DOHH2 (cell line): ENCODE measurements around the gene PITPNM1.

Source experiments
- H3F3A ChIP-seq: fragments of 200-600 bp; sonication (generic), shearing (Covaris generic); 2 replicates; pipeline ENCODE4 v1.6.0; 2016; ENCODE audit warnings: antibody characterized with exemption, mild to moderate bottlenecking; ENCODE audit not compliant: control insufficient read depth, insufficient read depth
- H3K27ac ChIP-seq: fragments of 200-600 bp; sonication (generic); 2 replicates; pipeline ENCODE4 v1.5.1; 2014; ENCODE audit warnings: low read depth, mild to moderate bottlenecking, low read length, moderate library complexity
- H3K27me3 ChIP-seq: fragments of 200-600 bp; sonication (generic); 2 replicates; pipeline ENCODE4 v1.6.1; 2014; ENCODE audit warnings: mild to moderate bottlenecking, low read length, mixed read lengths; ENCODE audit not compliant: control insufficient read depth
- H3K36me3 ChIP-seq: fragments of 200-600 bp; sonication (generic); 2 replicates; pipeline ENCODE4 v1.6.1; 2014; ENCODE audit warnings: mild to moderate bottlenecking, low read length, moderate library complexity, mixed read lengths; ENCODE audit not compliant: control insufficient read depth
- H3K4me1 ChIP-seq: fragments of 200-600 bp; sonication (generic); 2 replicates; pipeline ENCODE4 v1.6.1; 2014; ENCODE audit warnings: mild to moderate bottlenecking, low read length, mixed read lengths; ENCODE audit not compliant: control insufficient read depth
- H3K4me2 ChIP-seq: fragments of 200-600 bp; sonication (generic); 2 replicates; pipeline ENCODE4 v1.6.0; 2014; ENCODE audit warnings: mild to moderate bottlenecking, low read length, moderate library complexity
- H3K4me3 ChIP-seq: fragments of 200-600 bp; sonication (generic); 2 replicates; pipeline ENCODE4 v1.5.1; 2014; ENCODE audit warnings: mild to moderate bottlenecking, low read length, mixed read lengths
- H3K79me2 ChIP-seq: fragments of 200-600 bp; sonication (generic); 2 replicates; pipeline ENCODE4 v1.6.1; 2014; ENCODE audit warnings: mild to moderate bottlenecking, low read length, mixed read lengths; ENCODE audit not compliant: control insufficient read depth
- H3K9me2 ChIP-seq: fragments of 200-600 bp; sonication (generic); replicated peaks from 2 replicates; pipeline ENCODE4 v1.6.1; 2014; ENCODE audit warnings: mild to moderate bottlenecking, low read length, mixed read lengths; ENCODE audit not compliant: control insufficient read depth
- H3K9me3 ChIP-seq: fragments of 200-600 bp; sonication (generic); 2 replicates; pipeline ENCODE4 v1.6.1; 2014; ENCODE audit warnings: antibody characterized with exemption, low read length, mixed read lengths; ENCODE audit not compliant: control insufficient read depth, insufficient read depth
- H4K20me1 ChIP-seq: fragments of 200-600 bp; sonication (generic); 2 replicates; pipeline ENCODE4 v1.6.0; 2014; ENCODE audit warnings: low read depth, mild to moderate bottlenecking, antibody characterized with exemption, low read length, moderate library complexity; ENCODE audit not compliant: control insufficient read depth, insufficient read depth
- EZH2phosphoT487 ChIP-seq: fragments of 200-600 bp; sonication (generic); IDR thresholded peaks from 2 replicates; pipeline ENCODE4 v1.6.1; 2017; ENCODE audit warnings: borderline replicate concordance, mild to moderate bottlenecking, antibody characterized with exemption, low read length, moderate library complexity, mixed read lengths
- TF ChIP-seq, protein P1 (sequence below): fragments of 200-600 bp; sonication (generic); IDR thresholded peaks from one replicate; pipeline ENCODE4 v1.5.1; 2014; ENCODE audit warnings: antibody characterized with exemption, mild to moderate bottlenecking, low read depth, low read length; ENCODE audit not compliant: poor library complexity, severe bottlenecking

Gene PITPNM1

GRCh38 chr11:67502328-67502979, 2.7 kb downstream of the PITPNM1 start:
- no peaks in the 10 kb centered on the region for H3K9me3 ChIP-seq
- peaks cover 64% of the 10 kb centered on the region for H3K36me3 ChIP-seq
- H3K4me2 ChIP-seq = no peak overlapping the region
- no peak overlapping the region for H3K4me3 ChIP-seq
- no peak for TF ChIP-seq EZH2phosphoT487
- TF ChIP-seq, protein P1, sequence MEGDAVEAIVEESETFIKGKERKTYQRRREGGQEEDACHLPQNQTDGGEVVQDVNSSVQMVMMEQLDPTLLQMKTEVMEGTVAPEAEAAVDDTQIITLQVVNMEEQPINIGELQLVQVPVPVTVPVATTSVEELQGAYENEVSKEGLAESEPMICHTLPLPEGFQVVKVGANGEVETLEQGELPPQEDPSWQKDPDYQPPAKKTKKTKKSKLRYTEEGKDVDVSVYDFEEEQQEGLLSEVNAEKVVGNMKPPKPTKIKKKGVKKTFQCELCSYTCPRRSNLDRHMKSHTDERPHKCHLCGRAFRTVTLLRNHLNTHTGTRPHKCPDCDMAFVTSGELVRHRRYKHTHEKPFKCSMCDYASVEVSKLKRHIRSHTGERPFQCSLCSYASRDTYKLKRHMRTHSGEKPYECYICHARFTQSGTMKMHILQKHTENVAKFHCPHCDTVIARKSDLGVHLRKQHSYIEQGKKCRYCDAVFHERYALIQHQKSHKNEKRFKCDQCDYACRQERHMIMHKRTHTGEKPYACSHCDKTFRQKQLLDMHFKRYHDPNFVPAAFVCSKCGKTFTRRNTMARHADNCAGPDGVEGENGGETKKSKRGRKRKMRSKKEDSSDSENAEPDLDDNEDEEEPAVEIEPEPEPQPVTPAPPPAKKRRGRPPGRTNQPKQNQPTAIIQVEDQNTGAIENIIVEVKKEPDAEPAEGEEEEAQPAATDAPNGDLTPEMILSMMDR = no peak
- no peak overlapping the region for H3K27ac ChIP-seq
- no peaks in the 10 kb centered on the region for H3K27me3 ChIP-seq
- H3K79me2 ChIP-seq = peaks cover 45% of the 10 kb centered on the region
- peaks cover 6% of the 10 kb centered on the region; the same call in 1 of the 2 replicates for H4K20me1 ChIP-seq
- no peaks in the 10 kb centered on the region for H3K9me2 ChIP-seq
- H3F3A ChIP-seq = peaks cover 4% of the 10 kb centered on the region
- peaks cover 29% of the 10 kb centered on the region for H3K4me1 ChIP-seq

DNA sequence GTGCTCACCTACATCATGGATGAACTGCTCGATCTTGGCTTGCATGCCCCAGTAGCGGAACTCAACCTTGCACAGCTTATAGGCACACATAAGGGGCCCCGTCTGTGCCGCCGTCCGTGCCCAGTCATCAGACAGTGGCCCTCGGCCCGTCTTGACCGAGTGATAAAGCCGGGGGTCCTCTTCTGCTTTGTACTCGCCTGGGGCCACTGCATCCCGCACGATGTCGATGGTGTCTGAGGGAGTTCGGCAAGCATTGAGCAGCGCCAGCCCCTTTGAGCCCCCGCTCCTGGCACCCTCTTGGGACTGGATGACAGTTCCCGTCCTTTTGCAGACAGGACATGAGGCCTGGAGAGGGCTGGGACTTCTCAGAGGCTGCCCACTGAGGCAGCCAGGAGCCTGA, 3.3 kb downstream of the PITPNM1 start:
- no peaks in the 10 kb centered on the region for H3K9me2 ChIP-seq
- peaks cover 60% of the 10 kb centered on the region for H3K36me3 ChIP-seq
- H3K79me2 ChIP-seq = peaks cover 39% of the 10 kb centered on the region
- H3K27ac ChIP-seq = no peak overlapping the region
- H3K9me3 ChIP-seq = no peaks in the 10 kb centered on the region
- peaks cover 6% of the 10 kb centered on the region; the same call in 1 of the 2 replicates for H4K20me1 ChIP-seq
- peaks cover 24% of the 10 kb centered on the region for H3K4me1 ChIP-seq
- H3F3A ChIP-seq = peaks cover 4% of the 10 kb centered on the region
- TF ChIP-seq EZH2phosphoT487 = no peak
- TF ChIP-seq, protein P1 = no peak
- H3K4me3 ChIP-seq = no peak overlapping the region
- no peak overlapping the region for H3K4me2 ChIP-seq
- H3K27me3 ChIP-seq = no peaks in the 10 kb centered on the region

DNA sequence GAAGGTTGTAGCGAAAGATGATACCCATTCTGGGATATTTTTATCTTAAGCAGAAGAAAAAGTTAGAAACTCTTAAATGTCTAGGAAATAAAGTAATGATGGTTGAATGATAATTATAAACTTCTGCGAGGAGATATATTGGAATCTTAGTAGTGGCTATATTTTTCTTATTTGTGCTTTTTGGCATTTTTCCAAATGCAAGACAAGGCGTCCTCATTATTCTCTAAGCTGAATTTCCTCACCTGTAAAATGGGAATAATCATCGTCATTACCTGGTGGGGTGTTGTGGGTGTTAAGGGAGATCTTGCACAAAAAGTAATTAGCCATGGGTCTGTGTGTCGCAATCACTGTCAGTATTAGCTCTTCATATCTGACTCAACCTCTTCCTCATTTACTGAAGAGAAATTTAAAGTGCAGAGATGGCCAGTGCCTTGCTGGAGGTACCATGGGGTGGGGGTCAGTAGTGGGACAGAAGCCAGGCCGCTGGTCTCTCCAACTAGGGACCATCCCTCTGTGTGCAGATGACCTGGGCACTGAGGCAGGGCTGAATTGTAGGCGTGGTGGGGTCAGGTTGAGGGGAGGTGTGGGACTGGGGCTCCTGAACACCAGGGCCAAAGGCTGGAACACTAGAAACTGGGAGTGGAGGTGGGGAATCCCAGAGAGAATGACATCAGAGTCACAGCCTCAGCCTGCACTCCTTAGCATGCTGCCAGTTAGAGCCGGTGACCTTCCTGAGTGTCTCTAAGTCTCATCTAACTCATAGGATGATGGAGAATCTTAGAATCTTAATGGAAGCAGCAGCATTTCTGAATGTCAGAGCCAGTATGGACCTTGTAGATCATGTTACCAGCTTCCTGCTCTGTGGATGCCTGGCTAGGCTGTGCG, 4.1 kb downstream of the PITPNM1 start:
- TF ChIP-seq, protein P1 = no peak
- no peak for TF ChIP-seq EZH2phosphoT487
- H3K27ac ChIP-seq = no peak overlapping the region
- peaks cover 32% of the 10 kb centered on the region for H3K79me2 ChIP-seq
- no peak overlapping the region for H3K4me3 ChIP-seq
- H3K4me2 ChIP-seq = no peak overlapping the region
- H3K9me3 ChIP-seq = no peaks in the 10 kb centered on the region
- no peaks in the 10 kb centered on the region for H3K27me3 ChIP-seq
- H3K36me3 ChIP-seq = peaks cover 54% of the 10 kb centered on the region
- H4K20me1 ChIP-seq = peaks cover 6% of the 10 kb centered on the region; the same call in 1 of the 2 replicates
- no peaks in the 10 kb centered on the region for H3K9me2 ChIP-seq
- peaks cover 17% of the 10 kb centered on the region for H3K4me1 ChIP-seq
- no peaks in the 10 kb centered on the region for H3F3A ChIP-seq
